GM12878 (cell line): ENCODE results near the gene CNN2. TPM values are rescaled to one million over a fixed set of nuclear protein-coding genes. Genes with fewer than 3 reads are reported as not detected.

ENCODE experiments used
- ATAC-seq: fragments of 200-7000 bp; cut with Tn5 transposase; 3 replicates; pipeline ENCODE4 v1.9.1; 2020; ENCODE audit warnings: mild to moderate bottlenecking, moderate library complexity
- BruUV-seq: library from RNA; stranded (reverse); fragments of 400-500 nt; replicated peaks from 2 replicates; lab custom pipeline; 2021; lab: Mats Ljungman, UMichigan
- CTCF ChIA-PET: fragments of 300-600 bp; sonication (Branson Sonifier 250); formaldehyde crosslinking; extraction: SDS; loops from one replicate; lab custom pipeline; 2021; ENCODE audit warnings: inconsistent platforms; lab: Yijun Ruan, JAX
- POLR2A ChIA-PET: fragments of 350-600 bp; formaldehyde crosslinking; extraction: SDS; loops from one replicate; lab custom pipeline; 2021; ENCODE audit warnings: inconsistent platforms; lab: Charles Lee
- RAD21 ChIA-PET: fragments of 300-600 bp; sonication (Branson Sonifier 250); formaldehyde crosslinking; loops from one replicate; lab custom pipeline; 2023; ENCODE audit warnings: antibody characterized with exemption; ENCODE audit not compliant: unreplicated experiment; lab: Charles Lee
- SMC1A ChIA-PET: fragments of 300-600 bp; sonication (Branson Sonifier 250); formaldehyde crosslinking; loops from one replicate; lab custom pipeline; 2023; ENCODE audit not compliant: unreplicated experiment, uncharacterized antibody; lab: Charles Lee
- DNase-seq: peaks from one replicate; pipeline ENCODE4 v3.0.0-alpha.2; 2011; ENCODE audit warnings: low read depth, low spot score
- FAIRE-seq: peaks from 3 replicates; lab custom pipeline; 2011; peaks lifted over from hg19 to GRCh38; lab: Jason Lieb, UNC
- H2AFZ ChIP-seq: 2 replicates; pipeline ENCODE4 v1.6.0; 2011; ENCODE audit warnings: low read depth, low read length, control low read depth; ENCODE audit not compliant: control insufficient read depth
- H3K27ac ChIP-seq: 2 replicates; pipeline ENCODE4 v1.5.1; 2011; ENCODE audit warnings: control low read depth; ENCODE audit not compliant: control insufficient read depth, insufficient read depth
- H3K27me3 ChIP-seq, 2 experiments: replicated peaks in 1 of 2; 2 replicates each; pipeline versions ENCODE4 v1.6.0 to v1.6.1; 2011; ENCODE audit warnings: low read length in 1 of 2; ENCODE audit not compliant: control insufficient read depth in 2 of 2, insufficient read depth in 2 of 2
- H3K36me3 ChIP-seq, 2 experiments: 2 replicates each; pipeline ENCODE4 v1.5.1; 2011; ENCODE audit warnings: low read length in 1 of 2; ENCODE audit not compliant: control insufficient read depth in 2 of 2, insufficient read depth in 2 of 2
- H3K4me1 ChIP-seq: 2 replicates; pipeline ENCODE4 v1.6.1; 2011; ENCODE audit warnings: mild to moderate bottlenecking, low read length, moderate library complexity, mixed read lengths; ENCODE audit not compliant: control insufficient read depth, insufficient read depth
- H3K4me2 ChIP-seq: 2 replicates; pipeline ENCODE4 v1.6.0; 2011; ENCODE audit warnings: control low read depth; ENCODE audit not compliant: control insufficient read depth, insufficient read depth
- H3K4me3 ChIP-seq: fragments of 200-600 bp; sonication (generic); 2 replicates; pipeline ENCODE4 v1.5.1; 2016
- H3K79me2 ChIP-seq: 2 replicates; pipeline ENCODE4 v1.6.0; 2011; ENCODE audit warnings: low read length; ENCODE audit not compliant: control insufficient read depth, insufficient read depth
- H3K9ac ChIP-seq: 2 replicates; pipeline ENCODE4 v1.8.0; 2011; ENCODE audit warnings: low read length, control low read depth, mixed read lengths; ENCODE audit not compliant: control insufficient read depth, insufficient read depth
- H3K9me3 ChIP-seq: replicated peaks from 3 replicates; pipeline ENCODE4 v1.5.1; 2011; ENCODE audit warnings: mild to moderate bottlenecking, low read length; ENCODE audit not compliant: control insufficient read depth, insufficient read depth
- H4K20me1 ChIP-seq: 2 replicates; pipeline ENCODE4 v1.6.0; 2011; ENCODE audit not compliant: control insufficient read depth, insufficient read depth
- BMI1 ChIP-seq: fragments of 450-650 bp; IDR thresholded peaks from 2 replicates; pipeline ENCODE4 v1.6.1; 2016; ENCODE audit warnings: mild to moderate bottlenecking, moderate library complexity, borderline replicate concordance
- CEBPB ChIP-seq, 2 experiments: fragments of 150-350 bp in 1 of 2; IDR thresholded peaks; 2 replicates each; pipeline ENCODE4 v1.6.1; 2012 to 2014; ENCODE audit warnings: low read depth in 2 of 2, low read length in 2 of 2, borderline replicate concordance in 1 of 2, inconsistent platforms in 1 of 2
- EGR1 ChIP-seq, 2 experiments: IDR thresholded peaks; 1 replicate in 1 of 2; 2 replicates in 1 of 2; pipeline ENCODE4 v1.6.1; 2011 to 2012; ENCODE audit warnings: low read depth in 2 of 2, low read length in 2 of 2, borderline replicate concordance in 1 of 2, mild to moderate bottlenecking in 1 of 2, moderate library complexity in 1 of 2
- MTA3 ChIP-seq: IDR thresholded peaks from 2 replicates; pipeline ENCODE4 v1.6.1; 2012; ENCODE audit warnings: low read length, inconsistent platforms, borderline replicate concordance
- POLR2AphosphoS5 ChIP-seq: IDR thresholded peaks from 2 replicates; pipeline ENCODE4 v1.6.1; 2011; ENCODE audit warnings: mild to moderate bottlenecking, low read length, inconsistent platforms
- POU2F2 ChIP-seq: IDR thresholded peaks from 3 replicates; pipeline ENCODE4 v1.6.1; 2011; ENCODE audit warnings: low read depth, mild to moderate bottlenecking, low read length, borderline replicate concordance
- RBBP5 ChIP-seq: fragments of 200-600 bp; sonication (generic); conservative IDR thresholded peaks from 2 replicates; pipeline ENCODE4 v1.6.1; 2016
- RELA ChIP-seq: fragments of 450-650 bp; IDR thresholded peaks from 2 replicates; pipeline ENCODE4 v1.8.0; 2014; ENCODE audit warnings: borderline replicate concordance; ENCODE audit not compliant: partially characterized antibody
- SMAD5 ChIP-seq: IDR thresholded peaks from 2 replicates; pipeline ENCODE4 v1.6.1; 2016; ENCODE audit warnings: antibody characterized with exemption, low read depth
- SP1 ChIP-seq: IDR thresholded peaks from one replicate; pipeline ENCODE4 v1.6.1; 2011; ENCODE audit warnings: low read depth, low read length
- SREBF2 ChIP-seq: IDR thresholded peaks from 2 replicates; pipeline ENCODE4 v1.6.1; 2012; ENCODE audit warnings: mild to moderate bottlenecking, low read length
- TAF1 ChIP-seq: IDR thresholded peaks from 2 replicates; pipeline ENCODE4 v1.6.1; 2011; ENCODE audit warnings: mild to moderate bottlenecking, low read depth, low read length, borderline replicate concordance
- ZNF217 ChIP-seq: fragments of 450-650 bp; IDR thresholded peaks from 2 replicates; pipeline ENCODE4 v1.6.1; 2017; ENCODE audit warnings: antibody characterized with exemption, mild to moderate bottlenecking
- ZNF24 ChIP-seq: fragments of 450-650 bp; IDR thresholded peaks from 2 replicates; pipeline ENCODE4 v1.6.1; 2017; ENCODE audit warnings: antibody characterized with exemption, mild to moderate bottlenecking
- ZNF384 ChIP-seq: IDR thresholded peaks from 2 replicates; pipeline ENCODE4 v1.6.1; 2012; ENCODE audit warnings: low read depth, mild to moderate bottlenecking, low read length, improper control_type of control experiment, borderline replicate concordance
- WGBS: methylation state at CpG from one replicate; pipeline ENCODE4 v1.1.6; 2016; ENCODE audit warnings: low lambda C conversion rate; ENCODE audit not compliant: insufficient replicate concordance, insufficient coverage; ENCODE audit errors: missing lambda C conversion rate; 5-methylcytosine and 5-hydroxymethylcytosine counted together
- in situ Hi-C: fragments of 300-500 bp; cut with MboI; formaldehyde crosslinking; loops from 9 replicates; pipeline ENCODE4 v1.14.3; 2018; ENCODE audit warnings: mixed read lengths
- intact Hi-C: fragments of 100-400 bp; cut with micrococcal nuclease; formaldehyde crosslinking; loops from one replicate; pipeline ENCODE4 v1.14.2; 2022; ENCODE audit not compliant: unreplicated experiment
- polyA plus RNA-seq, 11 experiments: library from polyadenylated mRNA; depleted of rRNA in 4 of 11; unstranded in 6 of 11; stranded (reverse) in 5 of 11; fragments of >200 nt; fragmentation: Nextera tagmentation in 4 of 11; fragmentation: Illumina TruSeq in 1 of 11; extraction: Ambion mirVana in 4 of 11; extraction: Trizol in 1 of 11; gene quantifications; 1 replicate in 1 of 11; 2 replicates in 10 of 11; pipeline versions ENCODE4 v1.2.1 to v1.2.3, GENCODE V29; 2011 to 2016; ENCODE audit warnings: inconsistent platforms in 2 of 11, missing spikeins in 2 of 11, low read depth in 1 of 11
- total RNA-seq, 4 experiments: library from RNA; depleted of rRNA in 3 of 4; stranded (reverse); fragments of >200 nt in 3 of 4; fragmentation: Illumina TruSeq in 1 of 4; extraction: Trizol in 1 of 4; gene quantifications; 2 replicates each; pipeline versions ENCODE4 v1.2.1 to v1.2.3, GENCODE V29; 2013 to 2021
- TF ChIP-seq, protein P1 (sequence below): fragments of 450-650 bp; IDR thresholded peaks from 2 replicates; pipeline ENCODE4 v1.6.1; 2017; ENCODE audit warnings: low read depth, mild to moderate bottlenecking, moderate library complexity
- TF ChIP-seq, protein P2 (sequence below): IDR thresholded peaks from 2 replicates; pipeline ENCODE4 v1.6.1; 2011; ENCODE audit warnings: borderline replicate concordance, low read depth, mild to moderate bottlenecking, moderate library complexity, mixed read lengths, low read length; ENCODE audit not compliant: insufficient read depth; ENCODE audit errors: extremely low read length
- TF ChIP-seq, protein P3 (sequence below): fragments of 150-350 bp; IDR thresholded peaks from 2 replicates; pipeline ENCODE4 v1.6.1; 2016; ENCODE audit warnings: low read depth, low read length

The CNN2 gene
- total and polyA plus RNA-seq, 10 of the 15 experiments (the other 5 are each of a cell fraction or from before 2014, with no cell fraction given) = 34.7 to 311 (median 172) TPM

DNA sequence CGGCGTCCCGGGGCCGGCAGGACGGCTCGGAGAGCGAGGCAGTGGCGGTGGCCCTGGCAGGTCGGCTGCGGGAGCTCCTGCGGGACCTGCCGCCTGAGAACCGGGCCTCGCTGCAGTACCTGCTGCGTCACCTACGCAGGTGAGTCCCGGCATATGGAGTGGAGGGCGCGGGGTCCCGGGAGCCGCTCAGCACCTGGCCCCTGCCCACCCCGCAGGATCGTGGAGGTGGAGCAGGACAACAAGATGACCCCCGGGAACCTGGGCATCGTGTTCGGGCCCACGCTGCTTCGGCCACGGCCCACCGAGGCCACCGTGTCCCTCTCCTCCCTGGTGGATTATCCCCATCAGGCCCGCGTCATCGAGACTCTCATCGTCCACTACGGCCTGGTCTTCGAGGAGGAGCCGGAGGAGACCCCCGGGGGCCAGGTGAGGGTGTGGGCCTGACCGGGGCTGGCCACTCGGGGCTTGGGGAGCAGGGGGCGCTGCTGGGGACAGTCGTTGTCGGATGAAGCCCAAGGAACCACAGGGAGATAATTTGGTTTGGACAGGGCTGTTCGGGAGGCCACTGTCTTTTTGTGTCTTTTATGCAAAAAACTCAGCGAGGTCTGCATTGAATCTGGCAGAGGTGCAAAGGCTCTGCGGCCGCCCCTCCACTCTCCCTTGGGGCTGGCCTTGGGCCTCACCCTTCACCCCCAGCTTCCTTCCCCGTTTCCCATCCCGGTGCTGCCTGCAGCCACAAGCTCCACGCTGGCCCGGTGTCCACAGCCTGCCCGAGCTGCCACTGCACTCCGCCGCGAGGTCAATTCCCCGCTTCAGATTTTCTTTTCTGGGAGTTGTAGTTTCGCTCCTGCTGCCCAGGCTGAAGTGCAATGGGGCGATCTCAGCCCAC is 56.8 kb downstream of the CNN2 start:
- FAIRE-seq (no peak), ATAC-seq (no peak), DNase-seq (no peak)
- ChIA-PET CTCF (interaction anchor here (1.1 kb wide), 1 partner anchor 30 kb away, joined by 6 read pairs; no protein-coding TSS in a partner anchor), RAD21 (interaction anchor here (0.9 kb wide), 1 partner anchor 16 kb away, joined by 3 read pairs; the partner anchor contains the start of gene ARHGAP45), POLR2A (interaction anchor here (0.9 to 1.8 kb wide), 3 partner anchors 11 to 22 kb away, joined by 3 to 9 read pairs (median 3); partner anchors contain the start of gene POLR2E), SMC1A (no interaction called here)
- Histone ChIP-seq H3K27me3 (no peaks in the 10 kb centered on the region), H2AFZ (no peak overlapping the region), H3K27ac (no peak overlapping the region), H3K36me3 (peaks cover 19 to 60% of the 10 kb centered on the region in 2 experiments), H3K4me3 (no peak overlapping the region), H4K20me1 (no peaks in the 10 kb centered on the region; the same call in 1 of the 2 replicates), H3K4me1 (peaks cover 19% of the 10 kb centered on the region), H3K4me2 (no peak overlapping the region), H3K79me2 (no peaks in the 10 kb centered on the region; the same call in 1 of the 2 replicates), H3K9ac (no peak overlapping the region), H3K9me3 (no peaks in the 10 kb centered on the region)
- 79% methylated on average over 57 of the region's 59 CpGs for WGBS
- in situ Hi-C loops = no loop called here
- BruUV-seq = no TSS peak
- intact Hi-C loops = no loop called here
- TF ChIP-seq EGR1 (IDR thresholded peaks at IDR 0.05; ENCODE audit: borderline replicate concordance in 1 of 2, low read depth in 2 of 2, low read length in 2 of 2) (no peak), RBBP5 (no peak), SREBF2 (no peak), ZNF24 (no peak), POU2F2 (no peak), ZNF217 (no peak), SMAD5 (no peak), POLR2AphosphoS5 (no peak), RELA (no peak), SP1 (no peak), CEBPB (IDR thresholded peaks at IDR 0.05; ENCODE audit: borderline replicate concordance in 1 of 2, low read depth in 2 of 2, low read length in 2 of 2) (no peak), ZNF384 (no peak), MTA3 (no peak), BMI1 (no peak), TAF1 (no peak)
- TF ChIP-seq, protein P1, sequence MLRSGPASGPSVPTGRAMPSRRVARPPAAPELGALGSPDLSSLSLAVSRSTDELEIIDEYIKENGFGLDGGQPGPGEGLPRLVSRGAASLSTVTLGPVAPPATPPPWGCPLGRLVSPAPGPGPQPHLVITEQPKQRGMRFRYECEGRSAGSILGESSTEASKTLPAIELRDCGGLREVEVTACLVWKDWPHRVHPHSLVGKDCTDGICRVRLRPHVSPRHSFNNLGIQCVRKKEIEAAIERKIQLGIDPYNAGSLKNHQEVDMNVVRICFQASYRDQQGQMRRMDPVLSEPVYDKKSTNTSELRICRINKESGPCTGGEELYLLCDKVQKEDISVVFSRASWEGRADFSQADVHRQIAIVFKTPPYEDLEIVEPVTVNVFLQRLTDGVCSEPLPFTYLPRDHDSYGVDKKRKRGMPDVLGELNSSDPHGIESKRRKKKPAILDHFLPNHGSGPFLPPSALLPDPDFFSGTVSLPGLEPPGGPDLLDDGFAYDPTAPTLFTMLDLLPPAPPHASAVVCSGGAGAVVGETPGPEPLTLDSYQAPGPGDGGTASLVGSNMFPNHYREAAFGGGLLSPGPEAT = no peak
- TF ChIP-seq, protein P2, sequence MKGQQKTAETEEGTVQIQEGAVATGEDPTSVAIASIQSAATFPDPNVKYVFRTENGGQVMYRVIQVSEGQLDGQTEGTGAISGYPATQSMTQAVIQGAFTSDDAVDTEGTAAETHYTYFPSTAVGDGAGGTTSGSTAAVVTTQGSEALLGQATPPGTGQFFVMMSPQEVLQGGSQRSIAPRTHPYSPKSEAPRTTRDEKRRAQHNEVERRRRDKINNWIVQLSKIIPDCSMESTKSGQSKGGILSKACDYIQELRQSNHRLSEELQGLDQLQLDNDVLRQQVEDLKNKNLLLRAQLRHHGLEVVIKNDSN = no peak
- TF ChIP-seq, protein P3, sequence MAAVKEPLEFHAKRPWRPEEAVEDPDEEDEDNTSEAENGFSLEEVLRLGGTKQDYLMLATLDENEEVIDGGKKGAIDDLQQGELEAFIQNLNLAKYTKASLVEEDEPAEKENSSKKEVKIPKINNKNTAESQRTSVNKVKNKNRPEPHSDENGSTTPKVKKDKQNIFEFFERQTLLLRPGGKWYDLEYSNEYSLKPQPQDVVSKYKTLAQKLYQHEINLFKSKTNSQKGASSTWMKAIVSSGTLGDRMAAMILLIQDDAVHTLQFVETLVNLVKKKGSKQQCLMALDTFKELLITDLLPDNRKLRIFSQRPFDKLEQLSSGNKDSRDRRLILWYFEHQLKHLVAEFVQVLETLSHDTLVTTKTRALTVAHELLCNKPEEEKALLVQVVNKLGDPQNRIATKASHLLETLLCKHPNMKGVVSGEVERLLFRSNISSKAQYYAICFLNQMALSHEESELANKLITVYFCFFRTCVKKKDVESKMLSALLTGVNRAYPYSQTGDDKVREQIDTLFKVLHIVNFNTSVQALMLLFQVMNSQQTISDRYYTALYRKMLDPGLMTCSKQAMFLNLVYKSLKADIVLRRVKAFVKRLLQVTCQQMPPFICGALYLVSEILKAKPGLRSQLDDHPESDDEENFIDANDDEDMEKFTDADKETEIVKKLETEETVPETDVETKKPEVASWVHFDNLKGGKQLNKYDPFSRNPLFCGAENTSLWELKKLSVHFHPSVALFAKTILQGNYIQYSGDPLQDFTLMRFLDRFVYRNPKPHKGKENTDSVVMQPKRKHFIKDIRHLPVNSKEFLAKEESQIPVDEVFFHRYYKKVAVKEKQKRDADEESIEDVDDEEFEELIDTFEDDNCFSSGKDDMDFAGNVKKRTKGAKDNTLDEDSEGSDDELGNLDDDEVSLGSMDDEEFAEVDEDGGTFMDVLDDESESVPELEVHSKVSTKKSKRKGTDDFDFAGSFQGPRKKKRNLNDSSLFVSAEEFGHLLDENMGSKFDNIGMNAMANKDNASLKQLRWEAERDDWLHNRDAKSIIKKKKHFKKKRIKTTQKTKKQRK = no peak
